WTC11 (cell line): ENCODE data around the gene GORASP1.

Source experiments
- ATF3 ChIP-seq: sonication (generic); formaldehyde crosslinking; conservative IDR thresholded peaks from 2 replicates; pipeline ENCODE4 v1.8.1; 2022; ENCODE audit warnings: mild to moderate bottlenecking, missing genetic modification reagents
- CBFB ChIP-seq: sonication (generic); formaldehyde crosslinking; IDR thresholded peaks from 2 replicates; pipeline ENCODE4 v1.8.1; 2022; ENCODE audit warnings: mild to moderate bottlenecking, low read depth, missing genetic modification reagents
- CREB1 ChIP-seq: sonication (generic); formaldehyde crosslinking; IDR thresholded peaks from 2 replicates; pipeline ENCODE4 v1.8.0; 2023; ENCODE audit warnings: mild to moderate bottlenecking, missing genetic modification reagents
- CTCF ChIP-seq: fragments of 200-600 bp; IDR thresholded peaks from 2 replicates; pipeline ENCODE4 v1.8.0; 2022; ENCODE audit warnings: antibody characterized with exemption
- JUN ChIP-seq: sonication (generic); formaldehyde crosslinking; IDR thresholded peaks from 2 replicates; pipeline ENCODE4 v1.8.0; 2023; ENCODE audit warnings: mild to moderate bottlenecking, missing genetic modification reagents
- MYBL2 ChIP-seq: sonication (generic); formaldehyde crosslinking; IDR thresholded peaks from 2 replicates; pipeline ENCODE4 v1.8.1; 2023; ENCODE audit warnings: mild to moderate bottlenecking, moderate library complexity, missing genetic modification reagents
- PREB ChIP-seq: sonication (generic); formaldehyde crosslinking; IDR thresholded peaks from 2 replicates; pipeline ENCODE4 v1.8.1; 2022; ENCODE audit warnings: mild to moderate bottlenecking, missing genetic modification reagents, moderate library complexity, borderline replicate concordance
- SP1 ChIP-seq: sonication (generic); formaldehyde crosslinking; conservative IDR thresholded peaks from 2 replicates; pipeline ENCODE4 v1.8.1; 2022; ENCODE audit warnings: missing genetic modification reagents
- TCF7 ChIP-seq: sonication (generic); formaldehyde crosslinking; IDR thresholded peaks from 2 replicates; pipeline ENCODE4 v1.8.0; 2022; ENCODE audit warnings: mild to moderate bottlenecking, low read depth, missing genetic modification reagents, moderate library complexity
- ZBTB21 ChIP-seq: sonication (generic); formaldehyde crosslinking; IDR thresholded peaks from 2 replicates; pipeline ENCODE4 v1.8.1; 2023; ENCODE audit warnings: mild to moderate bottlenecking, missing genetic modification reagents, borderline replicate concordance
- TF ChIP-seq, protein P1 (sequence below): sonication (generic); formaldehyde crosslinking; IDR thresholded peaks from 2 replicates; pipeline ENCODE4 v1.8.0; 2022; ENCODE audit warnings: mild to moderate bottlenecking, missing genetic modification reagents
- TF ChIP-seq, protein P2 (sequence below): sonication (generic); formaldehyde crosslinking; IDR thresholded peaks from 2 replicates; pipeline ENCODE4 v1.8.0; 2022; ENCODE audit warnings: missing genetic modification reagents
- TF ChIP-seq, protein P3 (sequence below): sonication (generic); formaldehyde crosslinking; IDR thresholded peaks from 2 replicates; pipeline ENCODE4 v1.8.0; 2022; ENCODE audit warnings: mild to moderate bottlenecking, missing genetic modification reagents
- TF ChIP-seq, protein P4 (sequence below): sonication (generic); formaldehyde crosslinking; IDR thresholded peaks from 2 replicates; pipeline ENCODE4 v1.8.1; 2023; ENCODE audit warnings: mild to moderate bottlenecking, missing genetic modification reagents, moderate library complexity

- no peak for TF ChIP-seq ZBTB21 (CRISPR knock-in tag)
- TF ChIP-seq, protein P1, sequence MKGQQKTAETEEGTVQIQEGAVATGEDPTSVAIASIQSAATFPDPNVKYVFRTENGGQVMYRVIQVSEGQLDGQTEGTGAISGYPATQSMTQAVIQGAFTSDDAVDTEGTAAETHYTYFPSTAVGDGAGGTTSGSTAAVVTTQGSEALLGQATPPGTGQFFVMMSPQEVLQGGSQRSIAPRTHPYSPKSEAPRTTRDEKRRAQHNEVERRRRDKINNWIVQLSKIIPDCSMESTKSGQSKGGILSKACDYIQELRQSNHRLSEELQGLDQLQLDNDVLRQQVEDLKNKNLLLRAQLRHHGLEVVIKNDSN (CRISPR knock-in tag), result no peak
- no peak for TF ChIP-seq CTCF
- TF ChIP-seq CBFB (CRISPR knock-in tag), result no peak
- TF ChIP-seq JUN (CRISPR knock-in tag), result no peak
- TF ChIP-seq, protein P2, sequence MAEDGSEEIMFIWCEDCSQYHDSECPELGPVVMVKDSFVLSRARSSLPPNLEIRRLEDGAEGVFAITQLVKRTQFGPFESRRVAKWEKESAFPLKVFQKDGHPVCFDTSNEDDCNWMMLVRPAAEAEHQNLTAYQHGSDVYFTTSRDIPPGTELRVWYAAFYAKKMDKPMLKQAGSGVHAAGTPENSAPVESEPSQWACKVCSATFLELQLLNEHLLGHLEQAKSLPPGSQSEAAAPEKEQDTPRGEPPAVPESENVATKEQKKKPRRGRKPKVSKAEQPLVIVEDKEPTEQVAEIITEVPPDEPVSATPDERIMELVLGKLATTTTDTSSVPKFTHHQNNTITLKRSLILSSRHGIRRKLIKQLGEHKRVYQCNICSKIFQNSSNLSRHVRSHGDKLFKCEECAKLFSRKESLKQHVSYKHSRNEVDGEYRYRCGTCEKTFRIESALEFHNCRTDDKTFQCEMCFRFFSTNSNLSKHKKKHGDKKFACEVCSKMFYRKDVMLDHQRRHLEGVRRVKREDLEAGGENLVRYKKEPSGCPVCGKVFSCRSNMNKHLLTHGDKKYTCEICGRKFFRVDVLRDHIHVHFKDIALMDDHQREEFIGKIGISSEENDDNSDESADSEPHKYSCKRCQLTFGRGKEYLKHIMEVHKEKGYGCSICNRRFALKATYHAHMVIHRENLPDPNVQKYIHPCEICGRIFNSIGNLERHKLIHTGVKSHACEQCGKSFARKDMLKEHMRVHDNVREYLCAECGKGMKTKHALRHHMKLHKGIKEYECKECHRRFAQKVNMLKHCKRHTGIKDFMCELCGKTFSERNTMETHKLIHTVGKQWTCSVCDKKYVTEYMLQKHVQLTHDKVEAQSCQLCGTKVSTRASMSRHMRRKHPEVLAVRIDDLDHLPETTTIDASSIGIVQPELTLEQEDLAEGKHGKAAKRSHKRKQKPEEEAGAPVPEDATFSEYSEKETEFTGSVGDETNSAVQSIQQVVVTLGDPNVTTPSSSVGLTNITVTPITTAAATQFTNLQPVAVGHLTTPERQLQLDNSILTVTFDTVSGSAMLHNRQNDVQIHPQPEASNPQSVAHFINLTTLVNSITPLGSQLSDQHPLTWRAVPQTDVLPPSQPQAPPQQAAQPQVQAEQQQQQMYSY (CRISPR knock-in tag), result no peak
- no peak for TF ChIP-seq TCF7 (CRISPR knock-in tag)
- TF ChIP-seq, protein P3, sequence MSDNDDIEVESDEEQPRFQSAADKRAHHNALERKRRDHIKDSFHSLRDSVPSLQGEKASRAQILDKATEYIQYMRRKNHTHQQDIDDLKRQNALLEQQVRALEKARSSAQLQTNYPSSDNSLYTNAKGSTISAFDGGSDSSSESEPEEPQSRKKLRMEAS, result no peak
- TF ChIP-seq CREB1 (CRISPR knock-in tag), result no peak
- no peak for TF ChIP-seq ATF3
- TF ChIP-seq, protein P4, sequence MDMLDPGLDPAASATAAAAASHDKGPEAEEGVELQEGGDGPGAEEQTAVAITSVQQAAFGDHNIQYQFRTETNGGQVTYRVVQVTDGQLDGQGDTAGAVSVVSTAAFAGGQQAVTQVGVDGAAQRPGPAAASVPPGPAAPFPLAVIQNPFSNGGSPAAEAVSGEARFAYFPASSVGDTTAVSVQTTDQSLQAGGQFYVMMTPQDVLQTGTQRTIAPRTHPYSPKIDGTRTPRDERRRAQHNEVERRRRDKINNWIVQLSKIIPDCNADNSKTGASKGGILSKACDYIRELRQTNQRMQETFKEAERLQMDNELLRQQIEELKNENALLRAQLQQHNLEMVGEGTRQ, result no peak
- TF ChIP-seq MYBL2 (CRISPR knock-in tag), result no peak
- no peak for TF ChIP-seq PREB
- TF ChIP-seq SP1 (CRISPR knock-in tag), result no peak
Measured at GRCh38 chr3:39110041-39110639, 2.7 kb upstream of the GORASP1 start.
